ENCODE results near the gene RHBDL1. TPM values are rescaled to one million over a fixed set of nuclear protein-coding genes. Genes with fewer than 3 reads are reported as not detected.

Gene RHBDL1
- total and polyA plus RNA-seq, 2 experiments from 2014 or later: 3.4 to 4.2 TPM

- no peak overlapping the region for H3K4me3 ChIP-seq
Measured at GRCh38 chr16:645852-646678, 29.4 kb upstream of the RHBDL1 start.

GRCh38 chr16:646679-647172 lies 28.7 kb upstream of the RHBDL1 start:
- H3K4me1 ChIP-seq (ENCODE audit: insufficient read depth): peaks cover 58% of the 10 kb centered on the region
- TF ChIP-seq CTCF (IDR thresholded peaks at IDR 0.05; ENCODE audit: poor library complexity) (no peak), EZH2phosphoT487 (IDR thresholded peaks at IDR 0.05; ENCODE audit: low read depth, severe bottlenecking, unreplicated experiment) (no peak), EZH2 (IDR thresholded peaks at IDR 0.05; ENCODE audit: borderline replicate concordance) (no peak)
- H2AFZ ChIP-seq: no peak overlapping the region
- no peaks in the 10 kb centered on the region for H3K27me3 ChIP-seq
- H3K4me2 ChIP-seq: no peak overlapping the region
- no peaks in the 10 kb centered on the region for H4K20me1 ChIP-seq (ENCODE audit: insufficient read depth, poor library complexity, severe bottlenecking)
- 94% methylated on average over 21 of the region's 22 CpGs for WGBS (ENCODE audit: low lambda C conversion rate, missing lambda C conversion rate)
- peak overlapping the region; percentile 89 for H3K27ac ChIP-seq
- no peaks in the 10 kb centered on the region for H3K36me3 ChIP-seq (replicated peaks; ENCODE audit: insufficient read depth, low read depth)
- no peaks in the 10 kb centered on the region for H3K9me3 ChIP-seq (ENCODE audit: low read depth)
- H3K4me3 ChIP-seq: no peak overlapping the region
- no peaks in the 10 kb centered on the region for H3K9me2 ChIP-seq (replicated peaks; ENCODE audit: insufficient read depth)
- H3K79me2 ChIP-seq: peaks cover 59% of the 10 kb centered on the region
- DNase-seq (ENCODE audit: low spot score): no peak

More at GRCh38 chr16:645852-646678, 29.4 kb upstream of the RHBDL1 start:
- TF ChIP-seq EZH2phosphoT487 (IDR thresholded peaks at IDR 0.05; ENCODE audit: low read depth, severe bottlenecking, unreplicated experiment) (no peak), EZH2 (IDR thresholded peaks at IDR 0.05; ENCODE audit: borderline replicate concordance) (no peak), CTCF (IDR thresholded peaks at IDR 0.05; ENCODE audit: poor library complexity) (no peak)
- H2AFZ ChIP-seq: no peak overlapping the region
- no peaks in the 10 kb centered on the region for H3K9me2 ChIP-seq (replicated peaks; ENCODE audit: insufficient read depth)
- peak overlapping the region; percentile 97 for H3K4me2 ChIP-seq
- no peaks in the 10 kb centered on the region for H4K20me1 ChIP-seq (ENCODE audit: insufficient read depth, poor library complexity, severe bottlenecking)
- H3K4me1 ChIP-seq (ENCODE audit: insufficient read depth): peaks cover 58% of the 10 kb centered on the region
- no peaks in the 10 kb centered on the region for H3K27me3 ChIP-seq
- H3K27ac ChIP-seq: peak overlapping the region; percentile 89
- no peaks in the 10 kb centered on the region for H3K9me3 ChIP-seq (ENCODE audit: low read depth)
- H3K79me2 ChIP-seq: peaks cover 59% of the 10 kb centered on the region
- no peaks in the 10 kb centered on the region for H3K36me3 ChIP-seq (replicated peaks; ENCODE audit: insufficient read depth, low read depth)
- peak; percentile 76 for DNase-seq (ENCODE audit: low spot score)
- WGBS (ENCODE audit: low lambda C conversion rate, missing lambda C conversion rate): 77% methylated on average over 25 of the region's 32 CpGs

GRCh38 chr16:647173-647902 lies 28.1 kb upstream of the RHBDL1 start:
- Histone ChIP-seq H2AFZ (no peak overlapping the region), H3K36me3 (replicated peaks; ENCODE audit: insufficient read depth, low read depth) (no peaks in the 10 kb centered on the region), H3K9me3 (ENCODE audit: low read depth) (no peaks in the 10 kb centered on the region), H3K27me3 (no peaks in the 10 kb centered on the region), H4K20me1 (ENCODE audit: insufficient read depth, poor library complexity, severe bottlenecking) (no peaks in the 10 kb centered on the region), H3K27ac (peak overlapping the region; percentile 89), H3K9me2 (replicated peaks; ENCODE audit: insufficient read depth) (no peaks in the 10 kb centered on the region), H3K79me2 (peaks cover 58% of the 10 kb centered on the region), H3K4me2 (no peak overlapping the region), H3K4me1 (ENCODE audit: insufficient read depth) (peaks cover 57% of the 10 kb centered on the region), H3K4me3 (no peak overlapping the region)
- WGBS (ENCODE audit: low lambda C conversion rate, missing lambda C conversion rate): 96% methylated on average over 25 of the region's 25 CpGs
- no peak for DNase-seq (ENCODE audit: low spot score)
- TF ChIP-seq EZH2 (IDR thresholded peaks at IDR 0.05; ENCODE audit: borderline replicate concordance) (no peak), CTCF (IDR thresholded peaks at IDR 0.05; ENCODE audit: poor library complexity) (no peak), EZH2phosphoT487 (IDR thresholded peaks at IDR 0.05; ENCODE audit: low read depth, severe bottlenecking, unreplicated experiment) (no peak)

Measured in hepatocyte (in vitro differentiated cells).